GM06990 (cell line): ENCODE measurements around the gene GFER.
"Not testable (repeated sequence)": the region's sequence is repeated elsewhere in the genome, so short reads cannot be mapped to it uniquely, and the experiment has no call there.

Experiments used
- DNase-seq: peaks from one replicate; pipeline ENCODE4 v3.0.0-alpha.2; 2011; ENCODE audit not compliant: insufficient read length; ENCODE audit errors: extremely low read depth
- H3K27me3 ChIP-seq: replicated peaks from 2 replicates; pipeline ENCODE4 v1.6.0; 2011; ENCODE audit warnings: low read length; ENCODE audit not compliant: control insufficient read depth, insufficient read depth
- H3K36me3 ChIP-seq: 2 replicates; pipeline ENCODE4 v1.5.1; 2011; ENCODE audit warnings: low read length; ENCODE audit not compliant: control insufficient read depth, insufficient read depth
- H3K4me3 ChIP-seq: replicated peaks from 2 replicates; pipeline ENCODE4 v1.5.1; 2011; ENCODE audit warnings: low read depth, mild to moderate bottlenecking, control low read depth, low read length
- TF ChIP-seq, protein P1 (sequence below): IDR thresholded peaks from 2 replicates; pipeline ENCODE4 v1.5.1; 2011; ENCODE audit warnings: low read length, control low read depth, mild to moderate bottlenecking, inconsistent platforms; ENCODE audit not compliant: insufficient read depth, poor library complexity, severe bottlenecking

Gene GFER

DNA sequence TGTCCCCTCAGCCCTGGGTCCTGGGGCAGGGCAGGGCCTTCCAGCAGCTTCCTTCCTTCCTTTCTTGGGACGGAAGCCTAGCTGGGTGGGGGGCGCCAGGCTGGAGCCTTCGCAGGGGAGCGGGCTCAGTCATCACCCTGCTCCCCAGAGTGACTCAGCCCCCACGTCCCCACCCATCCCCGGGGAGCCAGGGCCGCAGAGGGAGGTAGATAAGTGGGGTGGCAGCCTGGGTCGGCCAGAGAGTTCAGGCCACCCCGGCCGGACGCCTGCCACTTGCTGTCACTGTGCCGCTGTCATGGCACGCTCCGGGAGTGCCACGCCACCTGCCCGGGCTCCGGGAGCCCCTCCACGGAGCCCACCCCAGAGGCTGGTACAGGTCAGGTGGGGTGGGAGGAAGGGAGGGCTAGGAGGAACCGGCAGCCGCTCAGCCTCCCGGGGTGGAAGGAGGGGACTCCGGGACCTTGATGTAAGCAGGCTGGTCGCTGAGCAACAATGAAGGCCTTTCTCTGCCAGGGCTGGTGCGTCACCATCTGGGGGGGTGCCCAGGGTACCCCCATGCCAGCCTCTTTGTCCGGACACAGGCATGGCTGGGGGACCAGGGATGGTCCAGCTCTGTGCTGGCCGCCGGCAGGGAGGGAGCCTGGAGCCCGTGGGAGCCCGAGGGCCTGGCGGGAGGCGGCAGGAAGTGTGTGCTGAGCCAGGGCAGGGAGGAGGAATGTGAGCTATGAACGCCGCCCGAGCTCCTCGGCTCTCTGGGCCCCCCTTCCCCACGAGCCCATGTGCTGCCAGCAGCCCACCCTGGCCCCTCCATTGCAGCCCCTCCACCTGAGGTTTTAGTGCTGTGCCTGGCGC, 49.3 kb downstream of the GFER start:
- no peak for DNase-seq
- Histone ChIP-seq H3K27me3 (peaks cover 2% of the 10 kb centered on the region; the same call in 1 of the 2 replicates), H3K4me3 (no peak overlapping the region), H3K36me3 (no peaks in the 10 kb centered on the region)
- TF ChIP-seq, protein P1, sequence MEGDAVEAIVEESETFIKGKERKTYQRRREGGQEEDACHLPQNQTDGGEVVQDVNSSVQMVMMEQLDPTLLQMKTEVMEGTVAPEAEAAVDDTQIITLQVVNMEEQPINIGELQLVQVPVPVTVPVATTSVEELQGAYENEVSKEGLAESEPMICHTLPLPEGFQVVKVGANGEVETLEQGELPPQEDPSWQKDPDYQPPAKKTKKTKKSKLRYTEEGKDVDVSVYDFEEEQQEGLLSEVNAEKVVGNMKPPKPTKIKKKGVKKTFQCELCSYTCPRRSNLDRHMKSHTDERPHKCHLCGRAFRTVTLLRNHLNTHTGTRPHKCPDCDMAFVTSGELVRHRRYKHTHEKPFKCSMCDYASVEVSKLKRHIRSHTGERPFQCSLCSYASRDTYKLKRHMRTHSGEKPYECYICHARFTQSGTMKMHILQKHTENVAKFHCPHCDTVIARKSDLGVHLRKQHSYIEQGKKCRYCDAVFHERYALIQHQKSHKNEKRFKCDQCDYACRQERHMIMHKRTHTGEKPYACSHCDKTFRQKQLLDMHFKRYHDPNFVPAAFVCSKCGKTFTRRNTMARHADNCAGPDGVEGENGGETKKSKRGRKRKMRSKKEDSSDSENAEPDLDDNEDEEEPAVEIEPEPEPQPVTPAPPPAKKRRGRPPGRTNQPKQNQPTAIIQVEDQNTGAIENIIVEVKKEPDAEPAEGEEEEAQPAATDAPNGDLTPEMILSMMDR, result no peak

DNA sequence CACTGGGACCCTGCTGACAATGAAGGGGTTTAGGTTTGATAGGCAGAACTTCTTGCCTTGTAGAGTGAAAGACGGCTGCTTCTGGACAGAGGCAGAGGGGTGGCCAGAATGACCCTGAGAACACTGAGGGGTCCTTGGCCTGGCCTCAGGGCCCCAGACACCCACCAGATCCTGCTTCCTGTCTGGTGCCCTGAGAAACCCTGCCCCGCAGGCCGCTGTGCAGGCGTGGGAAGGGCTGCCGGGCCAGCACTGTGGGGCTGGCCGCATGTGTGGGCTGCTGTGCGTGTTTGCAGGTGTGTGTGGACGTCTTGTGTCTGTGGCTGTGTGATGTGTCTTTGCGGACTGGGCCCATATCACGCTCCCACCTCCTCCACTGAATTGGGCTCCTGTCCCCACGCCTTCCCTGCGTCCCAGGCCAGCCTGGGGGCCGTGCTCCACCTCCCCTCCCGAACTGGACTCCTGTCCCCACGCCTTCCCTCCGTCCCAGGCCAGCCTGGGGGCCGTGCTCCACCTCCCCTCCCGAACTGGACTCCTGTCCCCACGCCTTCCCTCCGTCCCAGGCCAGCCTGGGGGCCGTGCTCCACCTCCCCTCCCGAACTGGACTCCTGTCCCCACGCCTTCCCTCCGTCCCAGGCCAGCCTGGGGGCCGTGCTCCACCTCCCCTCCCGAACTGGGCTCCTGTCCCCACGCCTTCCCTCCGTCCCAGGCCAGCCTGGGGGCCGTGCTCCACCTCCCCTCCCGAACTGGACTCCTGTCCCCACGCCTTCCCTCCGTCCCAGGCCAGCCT, 50.1 kb downstream of the GFER start:
- not testable (repeated sequence) for H3K36me3 ChIP-seq, DNase-seq, H3K27me3 ChIP-seq, H3K4me3 ChIP-seq

DNA sequence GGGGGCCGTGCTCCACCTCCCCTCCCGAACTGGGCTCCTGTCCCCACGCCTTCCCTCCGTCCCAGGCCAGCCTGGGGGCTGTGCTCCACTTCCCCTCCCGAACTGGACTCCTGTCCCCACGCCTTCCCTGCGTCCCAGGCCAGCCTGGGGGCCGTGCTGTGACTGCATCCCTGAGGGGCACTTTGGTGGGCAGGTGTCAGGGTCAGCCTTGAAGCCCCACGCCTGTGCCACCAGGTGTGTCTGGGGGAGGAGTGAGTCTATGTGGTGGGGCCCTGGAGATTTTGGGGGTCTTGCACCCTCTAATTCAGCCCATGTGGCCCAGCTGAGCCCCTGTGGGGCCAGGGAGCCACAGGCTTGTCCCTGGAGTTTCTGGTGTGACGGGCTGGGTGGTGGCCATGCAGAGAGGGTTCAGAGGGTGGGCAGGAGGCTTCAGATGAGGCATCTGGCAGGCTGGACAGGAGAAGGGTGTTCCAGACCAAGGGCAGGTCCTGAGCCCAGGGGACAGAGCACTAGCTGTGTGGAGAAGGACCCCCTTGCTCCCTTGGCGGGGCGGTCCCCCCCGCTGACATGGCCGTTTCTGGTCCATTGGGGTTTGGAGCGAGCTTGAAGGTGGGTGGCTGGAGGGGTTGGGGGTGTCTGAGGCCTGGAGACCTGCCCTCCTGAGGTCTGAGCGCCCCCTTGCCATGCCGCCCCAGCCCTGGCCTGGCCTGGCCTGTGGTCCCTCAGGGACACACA, 50.9 kb downstream of the GFER start:
- H3K36me3 ChIP-seq, result no peaks in the 10 kb centered on the region
- TF ChIP-seq, protein P1, result no peak
- DNase-seq, result no peak
- H3K27me3 ChIP-seq, result no peaks in the 10 kb centered on the region
- H3K4me3 ChIP-seq, result no peak overlapping the region

DNA sequence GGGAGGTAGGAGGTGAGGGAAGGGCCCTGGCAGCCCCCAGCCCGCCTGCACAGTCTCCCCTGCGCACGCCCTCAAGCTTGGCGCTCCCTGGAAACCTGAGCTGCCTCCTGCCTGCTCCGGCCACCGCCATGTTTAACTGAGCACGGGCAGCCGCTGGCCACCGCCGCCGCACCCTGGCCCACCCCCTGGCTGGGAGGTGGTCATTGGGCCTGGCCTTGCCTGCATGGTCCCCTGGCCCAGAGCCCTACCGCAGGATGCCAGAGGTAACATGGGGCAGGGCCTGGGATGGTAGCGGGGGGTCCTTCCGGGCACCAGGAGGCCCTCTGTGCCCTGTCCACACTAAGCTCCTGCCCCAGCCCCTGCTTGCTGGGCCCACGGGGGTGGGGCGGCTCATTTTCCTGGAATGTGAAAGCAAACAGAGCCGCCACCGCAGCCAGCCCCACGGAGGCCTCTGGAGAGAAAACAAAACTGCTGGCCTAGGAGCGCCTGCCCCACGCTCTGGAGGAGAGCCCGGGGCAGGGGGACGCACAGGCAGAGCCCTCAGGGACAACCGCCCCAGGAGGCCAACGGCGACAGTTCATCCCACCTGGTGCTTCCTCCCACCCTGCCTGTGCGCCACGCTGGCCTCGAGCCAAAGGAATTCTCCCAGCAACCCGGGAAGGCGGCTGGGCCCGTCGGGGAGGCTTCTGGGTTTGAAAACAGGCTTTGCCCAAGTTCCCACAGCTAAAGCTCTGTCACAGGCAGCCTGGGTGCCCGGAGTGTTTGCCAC, 51.6 kb downstream of the GFER start:
- DNase-seq, result no peak
- no peak overlapping the region for H3K4me3 ChIP-seq
- TF ChIP-seq, protein P1, result no peak
- no peaks in the 10 kb centered on the region for H3K36me3 ChIP-seq
- H3K27me3 ChIP-seq, result no peaks in the 10 kb centered on the region

DNA sequence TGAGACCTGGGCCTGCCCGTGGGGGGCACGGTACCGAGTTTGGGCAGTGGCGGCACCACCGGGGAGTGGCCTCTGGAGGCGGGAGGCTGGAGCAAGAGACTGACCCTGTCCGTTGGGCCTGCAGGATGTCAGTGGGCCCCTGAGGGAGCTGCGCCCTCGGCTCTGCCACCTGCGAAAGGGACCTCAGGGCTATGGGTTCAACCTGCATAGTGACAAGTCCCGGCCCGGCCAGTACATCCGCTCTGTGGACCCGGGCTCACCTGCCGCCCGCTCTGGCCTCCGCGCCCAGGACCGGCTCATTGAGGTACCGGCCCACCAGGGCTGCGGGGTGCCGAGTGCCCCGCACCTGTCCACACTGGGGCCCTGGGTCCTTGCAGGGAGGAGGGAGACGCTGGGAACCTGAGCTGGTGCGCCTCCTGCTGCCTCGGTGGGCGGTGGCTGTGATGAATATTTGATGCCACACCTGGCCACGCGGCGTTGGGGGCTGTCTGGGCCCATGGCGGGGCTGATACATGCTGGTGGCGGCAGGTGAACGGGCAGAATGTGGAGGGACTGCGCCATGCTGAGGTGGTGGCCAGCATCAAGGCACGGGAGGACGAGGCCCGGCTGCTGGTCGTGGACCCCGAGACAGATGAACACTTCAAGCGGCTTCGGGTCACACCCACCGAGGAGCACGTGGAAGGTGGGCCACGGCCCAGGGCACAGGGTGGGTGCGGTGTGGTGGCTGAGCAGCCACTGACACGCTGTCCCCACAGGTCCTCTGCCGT, 52.4 kb downstream of the GFER start:
- H3K36me3 ChIP-seq, result no peaks in the 10 kb centered on the region
- TF ChIP-seq, protein P1, result no peak
- no peak overlapping the region for H3K4me3 ChIP-seq
- H3K27me3 ChIP-seq, result no peaks in the 10 kb centered on the region
- DNase-seq, result no peak
